ENCODE results near the gene ETV7.

ETV7 gene

DNA sequence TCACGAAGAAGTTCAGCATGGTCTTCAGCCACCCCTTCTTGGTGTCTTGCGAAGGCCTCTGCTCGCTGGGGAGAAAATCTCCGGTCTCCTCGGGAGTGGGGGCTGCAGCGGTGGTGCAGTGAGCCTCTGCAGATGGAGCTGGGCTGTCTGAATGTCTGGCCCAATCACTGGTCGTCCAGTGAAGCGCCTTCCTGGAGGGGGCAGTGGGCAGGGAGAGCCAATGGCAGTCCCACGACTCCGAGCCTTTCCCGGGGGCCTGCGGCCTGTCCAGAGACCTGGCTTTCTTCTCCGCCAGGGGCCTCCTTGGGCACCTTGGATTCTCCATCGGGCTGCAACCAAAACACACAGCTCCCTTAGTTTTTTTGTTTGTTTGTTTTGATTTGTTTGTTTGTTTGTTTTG, 57.1 kb downstream of the ETV7 start:
- DNase-seq (ENCODE audit: low spot score): no peak
- H3K27ac ChIP-seq (ENCODE audit: poor library complexity, severe bottlenecking): no peak overlapping the region
- H3K4me3 ChIP-seq (ENCODE audit: severe bottlenecking): no peak overlapping the region
- H3K4me1 ChIP-seq (ENCODE audit: insufficient read depth, poor library complexity, severe bottlenecking): no peaks in the 10 kb centered on the region
- no peaks in the 10 kb centered on the region for H3K27me3 ChIP-seq (ENCODE audit: insufficient read depth, poor library complexity, severe bottlenecking)
- H3K9me3 ChIP-seq (ENCODE audit: severe bottlenecking): no peaks in the 10 kb centered on the region
- no peaks in the 10 kb centered on the region for H3K36me3 ChIP-seq (ENCODE audit: low read depth)
- ATAC-seq (ENCODE audit: low read depth): no peak
- TF ChIP-seq, protein P1, sequence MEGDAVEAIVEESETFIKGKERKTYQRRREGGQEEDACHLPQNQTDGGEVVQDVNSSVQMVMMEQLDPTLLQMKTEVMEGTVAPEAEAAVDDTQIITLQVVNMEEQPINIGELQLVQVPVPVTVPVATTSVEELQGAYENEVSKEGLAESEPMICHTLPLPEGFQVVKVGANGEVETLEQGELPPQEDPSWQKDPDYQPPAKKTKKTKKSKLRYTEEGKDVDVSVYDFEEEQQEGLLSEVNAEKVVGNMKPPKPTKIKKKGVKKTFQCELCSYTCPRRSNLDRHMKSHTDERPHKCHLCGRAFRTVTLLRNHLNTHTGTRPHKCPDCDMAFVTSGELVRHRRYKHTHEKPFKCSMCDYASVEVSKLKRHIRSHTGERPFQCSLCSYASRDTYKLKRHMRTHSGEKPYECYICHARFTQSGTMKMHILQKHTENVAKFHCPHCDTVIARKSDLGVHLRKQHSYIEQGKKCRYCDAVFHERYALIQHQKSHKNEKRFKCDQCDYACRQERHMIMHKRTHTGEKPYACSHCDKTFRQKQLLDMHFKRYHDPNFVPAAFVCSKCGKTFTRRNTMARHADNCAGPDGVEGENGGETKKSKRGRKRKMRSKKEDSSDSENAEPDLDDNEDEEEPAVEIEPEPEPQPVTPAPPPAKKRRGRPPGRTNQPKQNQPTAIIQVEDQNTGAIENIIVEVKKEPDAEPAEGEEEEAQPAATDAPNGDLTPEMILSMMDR (IDR thresholded peaks at IDR 0.05; ENCODE audit: poor library complexity, severe bottlenecking): no peak

DNA sequence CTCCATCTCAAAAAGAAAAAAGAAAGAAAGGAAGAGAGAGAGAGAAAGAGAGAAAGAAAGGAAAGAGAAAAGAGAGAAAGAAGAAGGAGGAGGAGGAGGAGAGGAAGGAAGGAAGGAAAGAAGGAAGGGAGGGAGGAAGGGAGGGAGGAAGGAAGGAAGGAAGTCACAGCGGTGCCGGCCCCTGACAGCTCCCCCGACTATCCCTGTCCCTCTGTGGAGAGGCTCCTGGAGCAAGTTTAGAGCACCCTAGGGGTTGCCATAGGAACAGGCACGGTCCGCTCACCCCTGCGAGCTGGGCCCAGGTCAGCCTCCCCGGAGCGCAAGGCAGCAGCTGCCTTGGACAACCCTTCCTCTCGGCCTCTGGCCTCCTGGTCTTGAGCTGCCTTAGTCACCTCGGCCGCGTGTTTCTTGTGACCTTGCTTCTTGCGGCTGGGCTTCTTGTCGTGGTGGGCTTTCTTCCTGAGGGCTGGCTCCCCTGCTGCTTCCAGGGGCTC, 57.6 kb downstream of the ETV7 start:
- Histone ChIP-seq H3K27ac (ENCODE audit: poor library complexity, severe bottlenecking) (no peak overlapping the region), H3K36me3 (ENCODE audit: low read depth) (no peaks in the 10 kb centered on the region), H3K4me1 (ENCODE audit: insufficient read depth, poor library complexity, severe bottlenecking) (no peaks in the 10 kb centered on the region), H3K4me3 (ENCODE audit: severe bottlenecking) (no peak overlapping the region), H3K9me3 (ENCODE audit: severe bottlenecking) (no peaks in the 10 kb centered on the region), H3K27me3 (ENCODE audit: insufficient read depth, poor library complexity, severe bottlenecking) (no peaks in the 10 kb centered on the region)
- TF ChIP-seq, protein P1 (IDR thresholded peaks at IDR 0.05; ENCODE audit: poor library complexity, severe bottlenecking): no peak
- no peak for ATAC-seq (ENCODE audit: low read depth)
- DNase-seq (ENCODE audit: low spot score): no peak

DNA sequence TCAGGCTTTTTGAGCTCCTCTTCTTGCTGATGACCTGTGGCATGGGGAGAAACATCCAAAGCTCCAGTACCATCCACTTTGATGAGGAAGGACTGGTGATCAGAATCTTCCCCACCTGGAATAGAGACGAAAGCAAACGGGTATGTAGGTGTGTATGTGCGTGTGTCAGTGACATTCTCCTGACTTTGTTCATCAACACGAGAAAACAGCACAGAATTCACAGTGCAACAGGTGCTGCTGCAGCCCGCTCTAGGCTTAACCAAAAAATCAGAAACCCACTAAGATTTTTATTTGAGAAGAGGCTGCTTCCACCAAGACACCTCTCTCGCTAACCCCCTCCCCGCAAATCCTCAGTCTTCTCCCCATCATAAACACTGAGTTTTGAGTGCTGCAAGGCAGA, 58.9 kb downstream of the ETV7 start:
- ATAC-seq (ENCODE audit: low read depth) (no peak), DNase-seq (ENCODE audit: low spot score) (no peak)

DNA sequence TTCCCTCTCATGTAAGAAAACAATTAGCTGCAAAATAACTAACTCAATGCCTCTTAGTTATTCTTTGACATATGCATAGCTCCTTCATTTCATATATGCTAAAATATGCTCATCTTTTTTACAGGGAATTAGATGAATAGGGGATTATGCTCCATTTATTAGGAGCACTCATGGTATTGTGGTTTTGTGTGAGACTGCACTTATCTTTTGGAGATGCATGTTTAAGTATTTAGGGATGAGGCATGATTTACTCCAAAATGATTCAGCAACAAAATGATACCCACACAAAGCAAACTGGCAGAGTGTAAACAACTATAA, 59.6 kb downstream of the ETV7 start:
- TF ChIP-seq, protein P1 (IDR thresholded peaks at IDR 0.05; ENCODE audit: poor library complexity, severe bottlenecking): no peak
- no peak for ATAC-seq (ENCODE audit: low read depth)

More for the DNA sequence above, 58.9 kb downstream of the ETV7 start:
- Histone ChIP-seq H3K36me3 (ENCODE audit: low read depth) (no peaks in the 10 kb centered on the region), H3K4me1 (ENCODE audit: insufficient read depth, poor library complexity, severe bottlenecking) (no peaks in the 10 kb centered on the region), H3K4me3 (ENCODE audit: severe bottlenecking) (no peak overlapping the region), H3K27me3 (ENCODE audit: insufficient read depth, poor library complexity, severe bottlenecking) (no peaks in the 10 kb centered on the region), H3K27ac (ENCODE audit: poor library complexity, severe bottlenecking) (no peak overlapping the region), H3K9me3 (ENCODE audit: severe bottlenecking) (no peaks in the 10 kb centered on the region)
- TF ChIP-seq, protein P1 (IDR thresholded peaks at IDR 0.05; ENCODE audit: poor library complexity, severe bottlenecking): no peak

DNA sequence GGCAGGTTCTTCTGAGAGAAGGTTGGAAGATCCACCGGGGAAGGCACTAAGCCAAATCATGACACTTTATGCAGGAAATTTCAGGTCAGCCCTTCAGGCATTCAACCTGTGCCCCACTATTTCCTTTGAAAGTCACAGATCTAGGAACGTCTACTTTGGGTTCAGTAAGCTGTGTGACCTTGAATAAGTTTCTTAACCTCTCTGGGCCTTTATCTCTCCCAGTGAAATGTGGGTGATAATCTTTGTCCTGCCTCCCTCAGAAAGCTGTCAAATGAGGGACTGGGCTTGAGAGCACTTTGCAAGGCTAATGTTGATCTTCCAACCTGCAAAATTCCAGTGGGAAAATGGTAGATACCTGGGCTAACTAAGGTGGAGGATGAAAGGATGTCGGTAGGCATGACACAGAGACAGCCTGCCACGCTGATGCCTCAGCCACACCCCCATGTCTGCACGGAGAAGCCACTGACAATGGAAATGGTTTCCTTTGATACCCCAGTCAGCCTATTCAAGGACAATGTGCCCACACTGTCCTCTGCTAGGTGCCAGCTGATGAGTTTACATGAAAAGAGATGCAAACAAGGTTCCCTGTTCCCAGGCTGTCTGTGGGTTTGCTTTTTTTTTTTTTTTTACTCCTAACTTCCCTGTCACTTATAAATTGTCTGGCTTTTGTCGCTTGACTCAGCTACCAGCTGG, 60.1 kb downstream of the ETV7 start:
- Histone ChIP-seq H3K27ac (ENCODE audit: poor library complexity, severe bottlenecking) (no peak overlapping the region), H3K4me1 (ENCODE audit: insufficient read depth, poor library complexity, severe bottlenecking) (no peaks in the 10 kb centered on the region), H3K9me3 (ENCODE audit: severe bottlenecking) (no peaks in the 10 kb centered on the region), H3K36me3 (ENCODE audit: low read depth) (no peaks in the 10 kb centered on the region), H3K27me3 (ENCODE audit: insufficient read depth, poor library complexity, severe bottlenecking) (no peaks in the 10 kb centered on the region), H3K4me3 (ENCODE audit: severe bottlenecking) (no peak overlapping the region)
- ATAC-seq (ENCODE audit: low read depth): no peak
- TF ChIP-seq, protein P1 (IDR thresholded peaks at IDR 0.05; ENCODE audit: poor library complexity, severe bottlenecking): no peak
- no peak for DNase-seq (ENCODE audit: low spot score)

More for the DNA sequence above, 59.6 kb downstream of the ETV7 start:
- no peaks in the 10 kb centered on the region for H3K27me3 ChIP-seq (ENCODE audit: insufficient read depth, poor library complexity, severe bottlenecking)
- H3K36me3 ChIP-seq (ENCODE audit: low read depth): no peaks in the 10 kb centered on the region
- no peak overlapping the region for H3K27ac ChIP-seq (ENCODE audit: poor library complexity, severe bottlenecking)
- no peaks in the 10 kb centered on the region for H3K4me1 ChIP-seq (ENCODE audit: insufficient read depth, poor library complexity, severe bottlenecking)
- no peaks in the 10 kb centered on the region for H3K9me3 ChIP-seq (ENCODE audit: severe bottlenecking)
- no peak overlapping the region for H3K4me3 ChIP-seq (ENCODE audit: severe bottlenecking)
- DNase-seq (ENCODE audit: low spot score): no peak
